ENCODE measurements around the gene UNC119. TPM values are rescaled to one million over a fixed set of nuclear protein-coding genes. Genes with fewer than 3 reads are reported as not detected.

Gene UNC119
- 19.2 and 23.3 TPM in 2 replicates for total RNA-seq

GRCh38 chr17:28552176-28552999 lies at the start of gene UNC119:
Gene UNC119, minus strand, starts transcription at chr17:28552624. Its CDS starts 67 bp downstream, at chr17:28552557.

GRCh38 chr17:28598799-28599310 lies 46.4 kb upstream of the UNC119 start, which contains the start of gene SPAG5:
Gene SPAG5, minus strand, starts transcription at chr17:28599025. Its CDS starts 79 bp downstream, at chr17:28598946.

GRCh38 chr17:28576758-28577465 lies 24.5 kb upstream of the UNC119 start, which contains the start of gene ALDOC:
Gene ALDOC, minus strand, starts transcription at chr17:28576895. Its CDS starts 1,363 bp downstream, at chr17:28575532.

GRCh38 chr17:28571361-28572122 lies 19.1 kb upstream of the UNC119 start, which contains the start of gene PIGS:
Gene PIGS, minus strand, starts transcription at chr17:28571524. Its CDS starts 28 bp downstream, at chr17:28571496.

GRCh38 chr17:28505986-28506665 lies 46.3 kb downstream of the UNC119 start, which contains the start of gene FOXN1:
Gene FOXN1, plus strand, starts transcription at chr17:28506348. Its CDS starts 17,622 bp downstream, at chr17:28523970.

Other genes starting within 250 kb of the UNC119 start
- gene TMEM97, start 233.4 kb downstream of the UNC119 start, total RNA-seq: 11.8 and 11.9 TPM in 2 replicates
- gene IFT20, start 217.2 kb downstream of the UNC119 start, total RNA-seq: 53.5 and 58.5 TPM in 2 replicates
- gene TNFAIP1, start 216.9 kb downstream of the UNC119 start, total RNA-seq: 38.5 and 72.3 TPM in 2 replicates
- 47.9 and 92.5 TPM in 2 replicates for gene POLDIP2, start 195.1 kb downstream of the UNC119 start, total RNA-seq
- gene SEBOX, start 187.4 kb downstream of the UNC119 start, total RNA-seq: not detected in 2 replicates
- gene VTN, start 182.3 kb downstream of the UNC119 start, total RNA-seq: under 0.01 and 0.54 TPM in 2 replicates
- 1.8 and 4.7 TPM in 2 replicates for gene SARM1, start 180.9 kb downstream of the UNC119 start, total RNA-seq
- gene SLC46A1, start 146.4 kb downstream of the UNC119 start, total RNA-seq: 6.3 and 7.4 TPM in 2 replicates
- gene SLC13A2, start 79.0 kb downstream of the UNC119 start, total RNA-seq: not detected in 2 replicates
- not detected in 2 replicates for gene FOXN1, start 46.3 kb downstream of the UNC119 start, total RNA-seq
- 73.8 and 95.4 TPM in 2 replicates for gene PIGS, start 18.9 kb upstream of the UNC119 start, total RNA-seq
- 19.6 and 25.2 TPM in 2 replicates for gene ALDOC, start 24.3 kb upstream of the UNC119 start, total RNA-seq
- 8.6 and 12.8 TPM in 2 replicates for gene SPAG5, start 46.4 kb upstream of the UNC119 start, total RNA-seq
- gene RSKR, start 61.6 kb upstream of the UNC119 start, total RNA-seq: 5.9 and 7.9 TPM in 2 replicates
- 79.7 and 145 TPM in 2 replicates for gene BLTP2, start 92.5 kb upstream of the UNC119 start, total RNA-seq
- gene SDF2, start 109.3 kb upstream of the UNC119 start, total RNA-seq: 40.0 and 60.5 TPM in 2 replicates
- gene SUPT6H, start 109.6 kb upstream of the UNC119 start, total RNA-seq: 42.1 and 51.8 TPM in 2 replicates
- 0.22 and 6.7 TPM in 2 replicates for gene PROCA1, start 159.3 kb upstream of the UNC119 start, total RNA-seq
- gene RAB34, start 165.2 kb upstream of the UNC119 start, total RNA-seq: 195 and 196 TPM in 2 replicates
- 327 and 599 TPM in 2 replicates for gene RPL23A, start 167.4 kb upstream of the UNC119 start, total RNA-seq
- gene TLCD1, start 173.6 kb upstream of the UNC119 start, total RNA-seq: 9.0 and 15.8 TPM in 2 replicates
- 7.4 and 10.2 TPM in 2 replicates for gene NEK8, start 176.2 kb upstream of the UNC119 start, total RNA-seq
- gene TRAF4, start 191.4 kb upstream of the UNC119 start, total RNA-seq: 76.6 and 103 TPM in 2 replicates

Measured in placental epithelial cell (primary cell).